NOMO-1 (cell line): ENCODE measurements around the gene LCN15.
"Not testable (repeated sequence)": the region's sequence is repeated elsewhere in the genome, so short reads cannot be mapped to it uniquely, and the experiment has no call there.

ENCODE experiments used
- DNase-seq, 2 experiments: peaks; one replicate each; lab custom pipeline; 2025; ENCODE audit not compliant: unreplicated experiment in 2 of 2; lab: John Stamatoyannopoulos, UW

Gene LCN15

GRCh38 chr9:136776947-136777346 is 12.6 kb upstream of the LCN15 start:
- no peak for DNase-seq

- DNase-seq: no peak
These were observed 10.9 kb upstream of the LCN15 start for GRCh38 chr9:136775191-136775590.

- DNase-seq: no peak
These were observed 10.2 kb upstream of the LCN15 start for GRCh38 chr9:136774416-136775045.

GRCh38 chr9:136773386-136774044 is 9.2 kb upstream of the LCN15 start:
- peak; percentile 32 to 34 for DNase-seq

- DNase-seq: no peak
These were observed 7.6 kb upstream of the LCN15 start for GRCh38 chr9:136771907-136772415.

GRCh38 chr9:136769710-136770191 is 5.4 kb upstream of the LCN15 start:
- DNase-seq: no peak

- DNase-seq: not testable (repeated sequence)
These were observed 2.2 kb upstream of the LCN15 start for GRCh38 chr9:136766410-136767120.

GRCh38 chr9:136765745-136766409 is 1.6 kb upstream of the LCN15 start:
- DNase-seq: not testable (repeated sequence)

GRCh38 chr9:136765041-136765440 is 723 bp upstream of the LCN15 start:
- no peak for DNase-seq

- DNase-seq: no peak
These were observed 676 bp downstream of the LCN15 start for GRCh38 chr9:136763649-136764035.

GRCh38 chr9:136762915-136763648 is 1.2 kb downstream of the LCN15 start:
- DNase-seq: peak in 1 of 2 experiments; percentile 38

GRCh38 chr9:136762221-136762691 is 2.1 kb downstream of the LCN15 start:
- DNase-seq: no peak

- DNase-seq: no peak
These were observed 2.8 kb downstream of the LCN15 start for GRCh38 chr9:136761545-136761981.

GRCh38 chr9:136760834-136761544 is 3.3 kb downstream of the LCN15 start:
- peak; percentile 63 to 75 for DNase-seq

GRCh38 chr9:136760424-136760823 is 3.9 kb downstream of the LCN15 start:
- DNase-seq: no peak

- DNase-seq: no peak
These were observed 4.6 kb downstream of the LCN15 start for GRCh38 chr9:136759436-136760325.

GRCh38 chr9:136759001-136759400 is 5.3 kb downstream of the LCN15 start:
- no peak for DNase-seq

GRCh38 chr9:136757751-136758140 is 6.6 kb downstream of the LCN15 start:
- DNase-seq: no peak

GRCh38 chr9:136757328-136757727 is 7.0 kb downstream of the LCN15 start:
- no peak for DNase-seq
